AG04450 (cell line): ENCODE measurements around the gene TARP.
"Not testable (repeated sequence)": the region's sequence is repeated elsewhere in the genome, so short reads cannot be mapped to it uniquely, and the experiment has no call there.

Experiments used
- CTCF ChIA-PET: fragments of 300-600, 350-600 bp; formaldehyde crosslinking; extraction: SDS; loops from one replicate; lab custom pipeline; 2022; ENCODE audit warnings: antibody characterized with exemption, inconsistent platforms; lab: Charles Lee
- POLR2A ChIA-PET: fragments of 350-600 bp; formaldehyde crosslinking; extraction: SDS; loops from one replicate; lab custom pipeline; 2021; ENCODE audit warnings: antibody characterized with exemption, inconsistent platforms; lab: Yijun Ruan, JAX
- DNase-seq: peaks from one replicate; pipeline ENCODE4 v3.0.0-alpha.2; 2011; ENCODE audit warnings: low read depth, low spot score
- H3K27ac ChIP-seq: one replicate; pipeline ENCODE4 v1.5.1; 2012; ENCODE audit warnings: low read depth, low read length, control low read depth
- H3K27me3 ChIP-seq: one replicate; pipeline ENCODE4 v1.6.0; 2012; ENCODE audit warnings: low read length; ENCODE audit not compliant: control insufficient read depth, insufficient read depth
- H3K4me3 ChIP-seq: 2 replicates; pipeline ENCODE4 v1.5.1; 2011; ENCODE audit warnings: mild to moderate bottlenecking, low read depth, low read length, control low read depth
- H3K9me3 ChIP-seq: 2 replicates; pipeline ENCODE4 v1.5.1; 2012; ENCODE audit warnings: low read length; ENCODE audit not compliant: control insufficient read depth, insufficient read depth
- TF ChIP-seq, protein P1 (sequence below): IDR thresholded peaks from 2 replicates; pipeline ENCODE4 v1.5.1; 2011; ENCODE audit warnings: low read depth, low read length, control low read depth, inconsistent platforms

TARP gene

DNA sequence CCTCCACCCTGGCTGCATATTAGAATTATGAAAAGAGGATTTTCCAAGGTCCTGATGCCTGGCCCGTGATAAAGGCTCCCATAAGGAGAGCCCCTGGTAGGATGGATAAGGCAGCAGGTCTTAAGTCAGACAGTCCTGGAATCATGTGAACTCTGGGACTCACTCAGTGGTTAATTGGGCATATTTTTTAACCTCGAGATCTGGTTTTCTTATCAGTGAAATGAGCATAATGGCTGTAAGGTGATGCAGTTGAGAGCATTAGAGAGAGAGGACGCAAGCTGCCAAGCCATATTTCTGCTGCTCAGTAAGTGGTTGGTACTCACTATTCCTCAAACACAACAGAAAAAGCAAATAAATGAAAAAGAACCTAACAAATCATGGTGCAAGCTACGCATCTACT lies 37.8 kb downstream of the TARP start:
- Histone ChIP-seq H3K9me3 (no peaks in the 10 kb centered on the region), H3K4me3 (no peak overlapping the region), H3K27ac (no peak overlapping the region), H3K27me3 (peaks cover 6% of the 10 kb centered on the region)
- POLR2A ChIA-PET, result no interaction called here
- TF ChIP-seq, protein P1, sequence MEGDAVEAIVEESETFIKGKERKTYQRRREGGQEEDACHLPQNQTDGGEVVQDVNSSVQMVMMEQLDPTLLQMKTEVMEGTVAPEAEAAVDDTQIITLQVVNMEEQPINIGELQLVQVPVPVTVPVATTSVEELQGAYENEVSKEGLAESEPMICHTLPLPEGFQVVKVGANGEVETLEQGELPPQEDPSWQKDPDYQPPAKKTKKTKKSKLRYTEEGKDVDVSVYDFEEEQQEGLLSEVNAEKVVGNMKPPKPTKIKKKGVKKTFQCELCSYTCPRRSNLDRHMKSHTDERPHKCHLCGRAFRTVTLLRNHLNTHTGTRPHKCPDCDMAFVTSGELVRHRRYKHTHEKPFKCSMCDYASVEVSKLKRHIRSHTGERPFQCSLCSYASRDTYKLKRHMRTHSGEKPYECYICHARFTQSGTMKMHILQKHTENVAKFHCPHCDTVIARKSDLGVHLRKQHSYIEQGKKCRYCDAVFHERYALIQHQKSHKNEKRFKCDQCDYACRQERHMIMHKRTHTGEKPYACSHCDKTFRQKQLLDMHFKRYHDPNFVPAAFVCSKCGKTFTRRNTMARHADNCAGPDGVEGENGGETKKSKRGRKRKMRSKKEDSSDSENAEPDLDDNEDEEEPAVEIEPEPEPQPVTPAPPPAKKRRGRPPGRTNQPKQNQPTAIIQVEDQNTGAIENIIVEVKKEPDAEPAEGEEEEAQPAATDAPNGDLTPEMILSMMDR, result no peak
- DNase-seq, result no peak
- CTCF ChIA-PET, result interaction anchor here (2.9 kb wide), 1 partner anchor 20 kb away, joined by 21 read pairs; no protein-coding TSS in a partner anchor

DNA sequence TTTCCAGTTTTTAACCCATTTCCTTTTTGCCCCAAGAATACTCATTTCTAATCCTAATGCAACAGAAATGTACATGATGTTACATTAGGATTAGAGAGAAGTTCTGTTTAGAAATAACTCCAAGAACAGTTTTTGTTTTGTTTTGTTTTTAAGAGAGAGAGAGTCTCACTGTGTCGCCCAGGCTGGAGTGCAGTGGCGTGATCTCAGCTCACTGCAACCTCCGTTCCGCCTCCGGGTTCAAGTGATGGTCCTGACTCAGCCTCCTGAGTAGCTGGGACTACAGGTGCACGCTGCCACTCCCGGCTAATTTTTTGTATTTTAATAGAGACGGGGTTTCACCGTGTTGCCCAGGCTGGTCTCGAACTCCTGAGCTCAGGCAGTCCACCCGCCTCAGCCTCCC lies 38.7 kb downstream of the TARP start:
- H3K27me3 ChIP-seq, POLR2A ChIA-PET: not testable (repeated sequence)
- CTCF ChIA-PET, result interaction anchor here (1.4 to 2.9 kb wide), 2 partner anchors 19 to 101 kb away, joined by 7 to 21 read pairs; no protein-coding TSS in a partner anchor

DNA sequence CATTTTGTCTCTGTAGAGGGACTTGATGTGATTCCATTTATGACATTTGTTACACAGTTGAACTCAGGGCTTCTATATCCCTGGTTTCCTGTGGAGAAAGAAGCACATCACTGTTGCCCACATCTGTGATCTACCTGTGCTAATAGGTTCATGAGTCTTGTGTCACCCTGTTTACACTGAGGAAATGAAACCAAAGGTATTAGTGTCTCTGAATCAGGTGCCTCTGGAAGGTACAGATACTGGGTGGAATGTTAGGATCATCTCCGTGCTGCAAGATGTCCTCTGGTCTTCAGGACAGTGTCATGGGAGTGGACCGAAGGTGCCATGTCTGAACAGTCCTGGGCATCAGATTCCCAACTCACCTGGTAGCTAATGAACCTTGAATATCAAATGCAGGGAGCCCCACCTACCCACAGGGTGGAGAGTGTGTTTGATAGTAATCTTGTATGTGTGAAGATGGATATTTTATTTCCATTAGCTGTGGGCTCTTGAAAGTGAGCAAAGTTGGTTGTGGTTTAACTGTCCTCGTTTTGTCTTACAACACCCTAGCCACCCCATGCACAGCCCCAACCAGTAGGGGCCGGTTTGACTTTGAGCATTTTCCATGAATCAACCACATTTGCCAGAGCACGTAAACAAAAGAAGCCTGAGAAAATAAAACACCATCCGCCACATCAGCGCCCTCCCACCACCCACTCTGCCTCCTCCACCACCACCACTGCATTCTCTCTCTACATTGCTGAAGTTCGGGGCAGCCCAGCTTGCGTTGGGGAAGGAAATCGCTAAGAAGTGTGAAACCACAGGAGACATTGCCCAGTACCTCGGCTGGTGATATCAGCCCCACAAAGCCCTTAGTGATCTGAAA lies 40.7 kb downstream of the TARP start:
- ChIA-PET CTCF (interaction anchor here (1.0 to 2.9 kb wide), 4 partner anchors 10 to 103 kb away, joined by 3 to 21 read pairs (median 4); no protein-coding TSS in a partner anchor), POLR2A (no interaction called here)
- TF ChIP-seq, protein P1, result no peak
- H3K27ac ChIP-seq, result no peak overlapping the region
- no peak for DNase-seq
- no peaks in the 10 kb centered on the region for H3K9me3 ChIP-seq
- no peak overlapping the region for H3K4me3 ChIP-seq
- peaks cover 4% of the 10 kb centered on the region for H3K27me3 ChIP-seq

More for the DNA sequence above, 38.7 kb downstream of the TARP start:
- H3K9me3 ChIP-seq, H3K4me3 ChIP-seq, DNase-seq, H3K27ac ChIP-seq: not testable (repeated sequence)

DNA sequence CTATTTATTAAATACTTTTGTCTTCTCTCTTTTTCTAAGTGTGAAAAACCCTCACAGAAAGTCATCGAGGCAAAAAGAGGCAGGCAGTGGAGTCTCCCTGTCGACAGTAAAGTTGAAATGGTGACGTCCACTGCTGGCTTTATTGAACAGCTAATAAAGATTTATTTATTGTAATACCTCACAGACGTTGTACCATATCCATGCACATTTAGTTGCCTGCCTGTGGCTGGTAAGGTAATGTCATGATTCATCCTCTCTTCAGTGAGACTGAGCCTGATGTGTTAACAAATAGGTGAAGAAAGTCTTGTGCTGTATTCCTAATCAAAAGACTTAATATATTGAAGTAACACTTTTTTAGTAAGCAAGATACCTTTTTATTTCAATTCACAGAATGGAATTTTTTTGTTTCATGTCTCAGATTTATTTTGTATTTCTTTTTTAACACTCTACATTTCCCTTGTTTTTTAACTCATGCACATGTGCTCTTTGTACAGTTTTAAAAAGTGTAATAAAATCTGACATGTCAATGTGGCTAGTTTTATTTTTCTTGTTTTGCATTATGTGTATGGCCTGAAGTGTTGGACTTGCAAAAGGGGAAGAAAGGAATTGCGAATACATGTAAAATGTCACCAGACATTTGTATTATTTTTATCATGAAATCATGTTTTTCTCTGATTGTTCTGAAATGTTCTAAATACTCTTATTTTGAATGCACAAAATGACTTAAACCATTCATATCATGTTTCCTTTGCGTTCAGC lies 43.4 kb downstream of the TARP start:
- TF ChIP-seq, protein P1, result no peak
- no peak overlapping the region for H3K27ac ChIP-seq
- no peaks in the 10 kb centered on the region for H3K9me3 ChIP-seq
- no peak overlapping the region for H3K4me3 ChIP-seq
- CTCF ChIA-PET, result interaction anchor here (0.6 to 4.3 kb wide), 2 partner anchors 9 to 14 kb away, joined by 3 to 71 read pairs; no protein-coding TSS in a partner anchor
- no peak for DNase-seq
- POLR2A ChIA-PET, result no interaction called here
- H3K27me3 ChIP-seq, result no peaks in the 10 kb centered on the region

DNA sequence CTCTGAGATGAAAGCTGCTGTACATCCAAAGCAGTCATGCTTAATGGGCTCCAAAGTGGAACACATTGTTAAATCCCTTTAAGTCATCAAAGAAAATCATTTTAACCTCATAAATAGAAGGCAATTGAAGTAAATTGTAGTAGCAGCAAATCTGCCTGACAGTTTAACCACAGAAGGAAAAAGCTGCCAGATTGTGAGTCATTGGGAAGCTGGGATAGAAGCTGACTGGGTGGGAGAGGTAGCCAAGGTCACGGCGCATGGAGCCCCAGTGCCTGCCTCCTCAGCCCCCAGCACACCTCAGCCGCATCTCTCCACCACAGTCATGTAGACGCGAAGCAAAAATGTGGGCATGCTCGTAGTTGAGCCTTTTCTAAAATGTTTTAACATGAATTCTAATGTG lies 44.0 kb downstream of the TARP start:
- no peak for DNase-seq
- ChIA-PET CTCF (interaction anchor here (1.7 to 4.3 kb wide), 2 partner anchors 13 to 145 kb away, joined by 4 to 71 read pairs; no protein-coding TSS in a partner anchor), POLR2A (no interaction called here)
- Histone ChIP-seq H3K27ac (no peak overlapping the region), H3K9me3 (no peaks in the 10 kb centered on the region), H3K27me3 (no peaks in the 10 kb centered on the region), H3K4me3 (no peak overlapping the region)
- TF ChIP-seq, protein P1, result no peak
